Jurkat, Clone E6-1 (cell line): Measurements from ENCODE around the gene KDM4B.

Experiments
- DNase-seq: peaks from one replicate; pipeline ENCODE4 v3.0.0-alpha.2; 2011; ENCODE audit warnings: low read depth, low spot score
- H3K4me3 ChIP-seq: 2 replicates; pipeline ENCODE4 v1.5.1; 2011; ENCODE audit warnings: mild to moderate bottlenecking, low read length, control low read depth, moderate library complexity

Gene KDM4B

DNA sequence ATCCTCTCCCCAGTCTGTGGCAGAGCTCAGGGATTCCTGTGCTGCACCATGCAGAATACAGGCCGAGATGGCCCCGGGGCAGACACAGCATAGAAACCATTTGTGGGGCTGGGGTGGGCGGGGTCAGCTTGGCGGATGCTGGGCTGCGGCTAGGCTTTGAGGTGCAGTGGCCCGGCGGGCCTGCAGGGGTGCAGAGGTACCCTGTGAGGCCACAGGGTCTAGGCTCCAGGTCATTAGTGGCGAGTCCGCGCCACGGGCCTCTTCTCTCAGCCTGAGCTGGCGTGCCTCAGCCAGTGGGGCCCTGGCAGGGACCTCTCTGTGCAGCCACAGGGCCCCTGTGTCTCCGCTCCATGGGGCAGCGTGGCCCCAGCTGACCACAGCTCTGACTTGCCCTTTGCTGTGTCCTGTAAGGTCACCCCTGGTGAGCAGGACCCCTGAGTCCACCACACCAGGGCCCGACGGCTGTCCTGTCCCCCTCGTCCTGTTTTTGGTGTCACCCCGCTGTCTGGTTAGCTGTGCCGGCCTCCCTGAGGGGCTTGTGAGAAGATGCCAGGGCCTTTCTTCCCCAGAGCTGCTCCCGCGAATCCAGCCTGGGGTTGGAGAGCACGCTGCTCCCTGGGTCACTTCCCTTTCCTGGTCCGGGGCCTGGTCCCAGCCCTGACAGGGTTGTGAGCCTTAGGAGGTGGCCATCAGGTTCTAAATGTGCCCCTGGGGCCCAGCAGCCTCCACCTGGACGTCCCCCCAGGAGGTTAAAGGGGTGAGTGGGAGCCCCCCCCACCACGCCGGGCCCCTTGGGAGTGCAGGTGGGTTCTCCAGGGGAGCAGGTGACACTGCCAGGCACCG, 12.1 kb downstream of the KDM4B start:
- no peak for DNase-seq
- no peak overlapping the region for H3K4me3 ChIP-seq

DNA sequence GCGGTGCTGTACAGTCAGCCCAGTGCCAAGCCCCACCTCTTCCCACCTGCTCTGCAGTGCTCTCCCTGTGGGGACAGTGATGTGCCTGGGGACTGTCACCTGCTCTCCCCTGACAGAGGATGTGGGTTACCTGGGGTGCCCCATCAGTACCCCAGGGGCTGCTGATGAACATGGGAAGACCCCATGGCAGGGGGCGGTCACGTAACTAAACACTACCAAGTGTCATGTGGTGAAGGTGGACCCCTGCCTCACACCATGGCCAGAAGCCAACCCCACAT, 12.7 kb downstream of the KDM4B start:
- no peak for DNase-seq
- H3K4me3 ChIP-seq = no peak overlapping the region

DNA sequence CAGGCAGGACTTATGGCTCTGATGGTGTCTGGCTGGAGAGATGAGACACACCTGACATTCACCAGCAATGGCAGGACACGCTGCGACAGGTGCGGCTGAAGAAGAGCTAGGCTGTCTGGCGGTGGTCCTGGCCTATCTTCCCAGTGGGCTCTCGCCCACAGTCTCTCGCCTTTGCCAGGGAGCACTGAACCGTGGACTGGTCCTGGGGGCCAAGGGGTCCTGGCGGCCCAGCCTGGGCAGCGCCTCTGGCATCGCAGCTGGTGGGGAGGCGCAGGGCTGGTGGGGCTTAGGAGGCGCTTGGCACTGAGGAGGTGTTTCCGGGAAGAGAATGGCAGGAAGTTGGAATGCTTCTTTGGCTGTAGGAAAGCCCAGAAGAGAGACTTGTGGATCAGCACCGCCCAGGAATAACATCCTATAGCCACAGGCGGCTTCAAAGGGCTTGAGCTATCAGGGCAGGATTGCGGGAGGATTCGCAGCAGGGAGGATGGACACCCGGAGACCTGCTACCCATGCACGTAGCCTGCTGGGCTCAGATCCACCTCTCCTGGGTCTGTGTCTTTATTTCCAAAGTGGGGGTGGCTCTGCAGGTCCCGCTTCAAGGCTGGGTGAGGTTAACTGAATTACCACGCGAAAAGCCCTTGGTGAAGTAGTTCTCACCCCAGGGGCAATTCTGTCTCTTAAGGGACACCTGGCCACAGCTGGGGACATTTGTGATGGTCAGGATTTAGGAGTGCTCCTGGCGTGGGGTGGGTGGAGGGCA, 14.6 kb downstream of the KDM4B start:
- no peak overlapping the region for H3K4me3 ChIP-seq
- no peak for DNase-seq

DNA sequence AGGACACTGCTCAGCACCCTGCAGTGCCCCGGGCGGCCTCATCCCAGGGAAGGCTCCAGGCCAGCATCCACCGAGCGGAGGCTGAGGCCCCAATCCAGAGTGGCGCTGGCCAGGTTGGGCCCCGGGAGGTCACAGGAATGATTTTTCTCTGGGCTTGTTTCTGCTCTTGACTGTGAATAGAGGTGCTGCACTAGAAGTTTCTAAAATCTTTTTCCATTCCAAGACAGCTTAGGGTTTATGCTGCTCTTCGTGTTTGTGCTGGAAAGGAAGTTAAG, 15.1 kb downstream of the KDM4B start:
- H3K4me3 ChIP-seq = no peak overlapping the region
- no peak for DNase-seq

DNA sequence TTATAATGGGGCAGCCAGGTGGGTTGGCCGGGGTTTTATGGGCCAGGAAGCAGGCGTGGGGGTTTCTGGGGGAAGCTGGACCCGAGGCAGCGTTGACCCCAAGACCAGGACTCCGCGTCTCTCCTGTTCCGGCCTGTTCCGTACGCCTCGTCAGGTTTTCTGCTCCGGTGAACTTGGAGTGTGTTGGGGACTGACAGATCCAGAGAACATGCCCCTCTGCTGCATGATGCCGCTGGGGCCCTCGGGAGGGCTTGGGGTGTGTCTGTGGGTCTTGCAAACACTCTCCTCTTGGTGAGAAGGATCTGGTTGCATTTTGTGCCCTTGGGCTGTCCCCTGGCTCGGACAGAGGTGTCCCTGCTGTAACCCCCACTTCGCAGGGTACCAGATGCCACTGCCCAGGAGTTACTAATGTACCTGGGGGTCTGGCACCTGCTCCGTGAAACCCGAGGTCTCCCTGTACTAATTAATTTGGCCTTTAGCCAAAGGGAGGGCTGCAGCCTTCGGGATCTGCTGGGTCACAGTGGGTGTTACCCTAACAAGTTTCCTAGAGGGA, 15.6 kb downstream of the KDM4B start:
- no peak for DNase-seq
- H3K4me3 ChIP-seq = no peak overlapping the region

DNA sequence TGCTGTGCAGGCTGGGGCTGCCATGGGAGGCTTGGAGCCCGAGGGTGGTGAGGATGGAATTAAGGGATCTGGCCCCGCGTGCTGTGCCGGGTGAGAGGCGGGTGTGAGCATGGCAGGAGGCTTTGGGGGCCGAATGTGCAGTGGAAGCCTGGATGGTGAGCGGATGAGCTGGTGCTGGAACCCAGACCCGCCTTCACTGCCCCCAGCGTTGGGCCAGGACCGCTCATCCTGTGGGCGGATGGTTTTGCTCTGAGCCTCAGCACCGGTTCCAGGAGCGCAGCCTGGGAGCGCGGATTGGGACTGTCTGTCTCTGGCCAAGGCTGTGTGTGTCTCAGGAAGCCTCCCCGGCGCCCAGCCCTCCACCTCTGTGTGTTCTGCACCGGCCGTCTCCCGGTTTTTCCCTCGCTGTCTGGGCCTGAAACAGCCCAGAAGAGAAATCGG, 16.7 kb downstream of the KDM4B start:
- no peak overlapping the region for H3K4me3 ChIP-seq
- DNase-seq = no peak

DNA sequence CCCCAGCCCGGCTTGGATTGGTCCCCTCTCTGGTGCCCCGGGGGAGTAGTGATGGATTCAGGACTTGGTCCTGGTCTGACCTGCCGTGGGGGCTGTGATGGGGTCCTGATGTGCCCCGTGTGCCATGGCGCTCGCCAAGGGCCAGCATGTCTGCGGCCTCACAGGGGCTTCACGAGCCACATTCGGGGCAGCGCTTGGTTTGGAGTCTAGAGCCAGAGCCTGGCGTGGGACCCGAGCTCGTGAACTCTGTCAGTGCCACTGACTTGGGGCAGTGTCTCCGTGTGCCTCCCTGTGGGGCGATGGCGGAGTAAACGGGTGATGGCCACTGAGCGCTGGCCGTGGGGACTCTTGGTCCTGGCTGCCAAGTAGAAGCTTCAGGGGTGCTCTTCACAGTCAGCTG, 17.1 kb downstream of the KDM4B start:
- H3K4me3 ChIP-seq = no peak overlapping the region

DNA sequence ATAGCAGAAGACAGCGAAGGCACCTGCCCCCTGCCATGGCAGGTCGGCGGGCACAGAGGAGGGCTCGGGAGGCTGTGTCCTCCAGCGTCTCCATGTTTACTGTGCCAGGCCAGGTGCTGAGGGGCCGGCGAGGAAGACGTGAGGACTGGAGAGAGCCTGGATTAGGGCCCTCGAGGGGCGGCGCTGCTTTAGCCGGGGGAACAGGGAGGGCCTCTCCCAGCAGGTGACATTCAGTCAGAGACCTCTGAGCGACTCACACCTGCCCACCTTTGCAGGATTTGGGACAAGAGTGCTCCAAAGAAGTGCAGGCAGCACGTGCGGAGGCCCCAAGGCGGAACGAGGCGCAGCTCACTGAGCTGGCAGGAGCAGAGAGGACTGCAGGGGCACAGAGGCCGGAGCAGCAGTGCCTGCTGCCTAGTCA, 17.6 kb downstream of the KDM4B start:
- no peak overlapping the region for H3K4me3 ChIP-seq

More for the DNA sequence above, 17.1 kb downstream of the KDM4B start:
- DNase-seq = no peak

DNA sequence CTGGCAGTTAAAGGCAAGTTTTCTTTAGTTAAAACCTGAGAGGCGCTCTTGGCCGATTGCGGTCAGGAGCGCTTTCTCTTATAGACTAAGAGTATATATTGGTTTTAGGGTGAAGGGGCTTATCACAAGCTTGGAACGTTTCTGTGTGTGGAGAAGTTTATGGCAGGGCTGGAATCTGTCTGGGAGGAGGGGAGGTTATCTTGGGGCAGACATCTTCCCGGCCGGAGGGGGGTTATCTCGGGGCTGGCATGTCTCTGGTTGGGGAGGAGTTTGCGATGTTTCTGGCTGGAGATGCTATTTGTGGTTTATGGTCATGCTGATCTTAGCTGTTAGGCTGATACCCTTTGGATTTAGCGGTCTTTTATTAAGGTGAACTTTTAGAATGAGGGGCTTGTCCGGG, 18.3 kb downstream of the KDM4B start:
- no peak for DNase-seq
- no peak overlapping the region for H3K4me3 ChIP-seq

More for the DNA sequence above, 17.6 kb downstream of the KDM4B start:
- no peak for DNase-seq

DNA sequence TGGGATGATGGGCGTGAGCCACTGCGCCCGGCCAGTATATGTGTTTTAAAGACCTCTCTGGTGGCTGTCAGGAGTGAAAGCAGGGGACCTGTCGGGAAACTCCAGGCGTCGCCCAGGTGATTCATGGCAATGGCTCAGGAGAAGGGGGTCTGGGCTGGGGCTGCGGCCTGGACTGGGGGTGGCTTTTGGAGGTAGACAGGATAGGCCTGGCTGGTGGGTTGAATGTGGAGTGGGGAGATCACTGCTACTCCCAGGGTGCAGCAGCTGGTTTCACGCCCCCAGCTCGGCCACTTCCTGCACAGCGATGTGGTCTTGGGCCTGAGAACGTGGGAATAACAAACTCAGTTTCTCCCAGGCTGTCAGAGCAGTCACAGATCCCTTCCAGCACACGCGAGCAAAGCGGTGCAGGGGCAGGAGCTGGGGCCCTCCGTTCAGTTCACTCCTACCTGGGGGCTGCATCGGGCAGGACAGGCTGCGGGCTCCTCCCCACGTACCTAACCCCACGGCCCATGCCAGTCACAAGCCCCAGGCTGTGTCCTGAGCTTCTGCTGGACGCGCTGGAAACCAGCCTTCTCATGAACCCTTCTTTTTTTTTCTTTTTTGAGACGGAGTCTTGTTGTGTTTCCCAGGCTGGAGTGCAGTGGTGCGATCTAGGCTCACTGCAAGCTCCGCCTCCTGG, 18.9 kb downstream of the KDM4B start:
- no peak for DNase-seq
- no peak overlapping the region for H3K4me3 ChIP-seq

DNA sequence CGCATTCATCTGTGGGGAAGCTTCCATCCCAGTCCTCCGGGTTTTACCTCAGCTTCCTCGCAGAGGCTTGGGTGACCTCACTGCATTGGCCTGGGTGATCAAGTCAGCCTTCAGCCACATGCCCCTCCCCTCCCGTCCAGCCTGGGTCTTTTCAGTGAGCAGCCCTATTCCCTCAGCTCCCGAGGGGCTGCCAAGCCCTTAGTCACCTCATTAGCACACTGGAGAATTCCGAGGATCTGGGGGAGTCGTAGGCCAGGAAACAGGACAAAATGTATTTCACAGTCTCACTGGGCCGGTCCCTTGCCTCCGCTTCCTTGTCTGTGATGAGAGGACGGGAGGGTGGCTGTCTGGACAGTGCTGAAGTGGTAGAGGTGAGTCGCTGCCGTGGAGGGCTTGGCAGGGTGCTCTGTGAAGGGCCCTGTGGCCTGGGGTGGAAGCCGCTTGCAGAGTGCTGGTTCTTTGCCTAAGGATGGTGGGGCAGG, 19.9 kb downstream of the KDM4B start:
- DNase-seq = no peak
- no peak overlapping the region for H3K4me3 ChIP-seq

DNA sequence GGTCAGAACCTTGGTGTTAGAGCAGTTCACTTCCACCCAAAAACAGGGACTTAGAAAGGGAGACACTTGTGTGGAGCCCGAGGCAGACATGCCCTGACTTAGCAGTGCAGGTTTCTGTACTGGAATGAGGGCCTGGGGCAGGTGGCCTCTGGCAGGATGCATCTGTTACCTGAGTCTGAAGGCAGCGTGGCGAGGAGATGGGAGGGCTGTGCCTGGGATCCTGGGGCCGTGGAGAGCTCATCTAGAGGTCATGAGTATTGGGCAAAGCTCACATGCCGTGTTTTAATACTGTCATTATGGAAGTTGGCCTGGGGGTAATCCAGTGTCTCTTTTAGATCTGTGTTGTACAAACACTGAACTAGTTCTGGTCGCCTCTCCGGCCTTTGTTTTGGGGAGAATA, 21.4 kb downstream of the KDM4B start:
- H3K4me3 ChIP-seq = no peak overlapping the region
- DNase-seq = no peak

DNA sequence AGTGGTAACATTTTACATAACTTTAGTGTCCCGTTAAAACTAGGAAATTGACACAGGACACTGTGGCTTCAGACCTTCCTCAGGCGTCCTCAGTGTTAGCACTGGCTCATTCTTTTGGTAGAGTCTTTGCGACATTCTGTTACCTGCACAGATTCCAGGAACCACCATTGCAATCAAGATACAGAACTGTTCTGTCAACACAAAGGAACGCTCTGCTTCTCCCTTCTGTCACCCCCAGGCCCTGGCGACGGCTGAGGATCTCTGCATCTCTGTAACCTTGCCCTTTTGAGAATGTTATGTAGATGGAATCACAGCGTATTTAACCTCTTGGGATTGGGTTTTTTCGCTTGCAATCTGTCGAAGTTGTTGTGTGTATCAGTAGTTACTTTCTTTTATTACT, 22.6 kb downstream of the KDM4B start:
- H3K4me3 ChIP-seq = no peak overlapping the region
- no peak for DNase-seq

DNA sequence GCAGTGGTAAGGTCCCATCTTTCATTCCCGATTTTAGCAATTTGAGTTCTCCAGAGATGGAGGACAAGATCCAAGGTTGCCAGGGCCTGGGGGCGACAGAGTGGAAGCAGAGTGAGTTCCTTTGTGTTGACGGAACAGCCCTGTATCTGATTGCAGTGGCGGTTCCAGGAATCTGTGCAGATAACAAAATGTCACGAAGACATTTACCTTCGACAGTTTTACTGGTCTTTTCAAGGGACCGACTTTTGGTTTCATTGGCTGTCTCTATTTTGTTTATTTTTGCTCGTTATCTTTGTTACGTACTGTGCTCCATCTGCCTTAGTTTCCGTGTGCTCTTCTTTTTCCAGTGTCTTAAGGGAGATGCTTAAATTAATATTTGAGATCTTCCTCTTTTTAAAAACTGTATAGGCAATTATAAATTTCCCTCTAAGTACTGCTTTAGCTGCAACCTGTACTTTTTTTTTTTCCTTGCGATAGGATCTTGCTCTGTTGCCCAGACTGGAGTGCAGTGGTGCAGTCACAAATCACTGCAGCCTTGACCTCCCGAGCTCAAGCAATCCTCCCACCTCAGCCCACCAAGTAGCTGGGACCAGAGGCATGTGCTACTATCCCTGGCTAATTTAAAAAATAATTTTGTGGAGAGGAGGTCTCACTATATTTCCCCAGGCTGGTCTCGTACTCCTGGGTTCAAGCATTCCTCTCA, 23.2 kb downstream of the KDM4B start:
- no peak overlapping the region for H3K4me3 ChIP-seq
- no peak for DNase-seq

DNA sequence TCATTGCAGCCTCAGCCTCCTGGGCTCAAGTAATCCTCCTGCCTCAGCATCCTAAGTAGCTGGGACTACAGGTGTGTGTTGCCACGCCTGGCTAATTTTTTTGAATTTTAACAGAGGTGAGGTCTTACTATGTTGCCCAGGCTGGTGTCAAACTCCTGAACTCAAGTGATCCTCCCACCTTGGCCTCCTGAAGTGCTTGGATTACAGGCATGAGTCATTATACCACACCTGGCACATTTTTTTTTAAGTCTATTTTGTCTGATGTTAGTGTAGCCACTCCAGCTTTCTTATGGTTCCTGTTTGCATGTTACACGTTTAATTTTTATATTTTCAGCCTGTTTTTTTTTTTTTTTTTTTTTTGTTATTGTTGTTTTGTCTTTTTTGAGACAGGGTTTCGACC, 24.8 kb downstream of the KDM4B start:
- DNase-seq = no peak
- H3K4me3 ChIP-seq = no peak overlapping the region

DNA sequence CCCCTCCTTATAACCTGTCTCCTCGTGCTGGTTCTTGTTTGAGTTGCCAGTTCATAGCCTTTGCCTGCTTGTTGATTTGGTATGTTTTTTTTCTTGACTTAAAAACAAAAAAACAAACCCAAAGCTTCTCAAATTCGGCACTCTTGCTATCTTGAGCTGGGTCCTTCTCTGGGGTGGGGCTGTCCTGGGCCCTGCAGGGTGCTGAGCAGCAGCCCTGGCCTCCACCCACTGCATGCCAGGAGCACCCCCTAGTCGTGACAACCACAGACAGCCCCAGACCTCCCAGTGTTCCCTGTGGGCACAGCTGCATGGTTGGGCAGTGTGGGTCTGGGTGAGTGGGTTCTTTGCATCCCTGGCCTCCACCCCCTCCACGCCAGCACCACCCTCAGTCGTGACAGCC, 27.8 kb downstream of the KDM4B start:
- no peak overlapping the region for H3K4me3 ChIP-seq

DNA sequence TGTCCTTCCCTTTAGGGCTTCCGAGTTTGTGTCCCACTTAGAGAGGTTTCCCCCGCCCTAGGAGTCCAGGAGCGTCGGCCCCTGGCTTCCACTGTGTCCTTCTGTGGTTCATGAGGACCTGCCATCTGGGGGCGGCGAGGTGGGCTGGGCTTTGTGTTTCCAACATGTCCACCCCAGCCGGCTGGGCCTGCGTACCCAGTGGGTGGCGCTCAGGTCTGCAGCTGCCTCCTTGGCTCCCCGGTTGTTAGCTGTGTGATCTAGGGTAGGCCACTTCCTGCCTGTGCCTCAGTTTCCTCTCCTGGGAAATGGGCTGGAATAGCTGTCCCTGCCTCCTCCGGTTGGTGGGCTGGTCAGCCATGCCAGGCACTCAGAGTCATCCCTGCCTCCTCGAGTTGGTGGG, 28.4 kb downstream of the KDM4B start:
- H3K4me3 ChIP-seq = no peak overlapping the region
- DNase-seq = no peak

More for the DNA sequence above, 27.8 kb downstream of the KDM4B start:
- no peak for DNase-seq

DNA sequence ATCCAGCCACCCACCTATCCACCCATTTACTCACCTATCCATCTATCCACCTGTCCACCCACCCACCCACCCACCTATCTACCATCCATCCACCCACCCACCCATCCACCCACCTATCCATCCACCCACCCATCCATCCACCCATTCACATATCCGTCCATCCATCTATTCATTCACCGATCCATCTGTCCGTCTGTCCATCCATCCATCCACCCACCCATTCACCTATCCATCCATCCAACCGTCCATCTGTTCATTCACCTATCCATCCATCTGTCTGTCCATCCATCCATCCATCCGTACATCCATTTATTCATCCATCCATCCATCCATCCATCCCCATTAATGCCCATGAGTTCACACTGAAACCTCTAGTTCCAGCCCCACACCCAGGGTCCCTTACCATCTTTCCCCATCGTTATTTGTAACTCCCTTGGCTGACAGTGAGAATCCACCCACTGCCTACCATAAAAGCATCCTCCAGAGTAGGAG, 31.3 kb downstream of the KDM4B start:
- no peak overlapping the region for H3K4me3 ChIP-seq
- no peak for DNase-seq

DNA sequence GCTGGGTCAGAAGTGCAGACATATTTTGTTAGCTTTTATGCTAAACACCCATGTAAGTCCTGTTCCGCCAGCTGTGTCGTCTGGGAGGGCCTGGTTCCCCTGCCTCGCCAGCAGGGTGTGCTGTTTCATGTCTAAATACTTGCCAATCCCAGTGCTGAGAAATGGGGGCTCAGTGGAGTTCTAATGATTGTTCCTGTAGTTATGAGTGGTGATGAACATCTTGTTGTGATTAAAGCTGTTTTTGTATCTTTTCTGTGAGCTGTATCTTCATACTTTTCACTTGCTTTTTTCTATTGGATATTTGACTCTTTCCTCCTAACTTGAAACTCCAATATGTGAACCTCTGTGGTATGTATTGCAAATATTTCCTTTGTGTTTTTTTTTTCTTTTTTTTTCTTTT, 32.7 kb downstream of the KDM4B start:
- no peak overlapping the region for H3K4me3 ChIP-seq
- DNase-seq = peak; percentile 46
